ENCODE measurements around the gene KIAA1614.

Gene KIAA1614

DNA sequence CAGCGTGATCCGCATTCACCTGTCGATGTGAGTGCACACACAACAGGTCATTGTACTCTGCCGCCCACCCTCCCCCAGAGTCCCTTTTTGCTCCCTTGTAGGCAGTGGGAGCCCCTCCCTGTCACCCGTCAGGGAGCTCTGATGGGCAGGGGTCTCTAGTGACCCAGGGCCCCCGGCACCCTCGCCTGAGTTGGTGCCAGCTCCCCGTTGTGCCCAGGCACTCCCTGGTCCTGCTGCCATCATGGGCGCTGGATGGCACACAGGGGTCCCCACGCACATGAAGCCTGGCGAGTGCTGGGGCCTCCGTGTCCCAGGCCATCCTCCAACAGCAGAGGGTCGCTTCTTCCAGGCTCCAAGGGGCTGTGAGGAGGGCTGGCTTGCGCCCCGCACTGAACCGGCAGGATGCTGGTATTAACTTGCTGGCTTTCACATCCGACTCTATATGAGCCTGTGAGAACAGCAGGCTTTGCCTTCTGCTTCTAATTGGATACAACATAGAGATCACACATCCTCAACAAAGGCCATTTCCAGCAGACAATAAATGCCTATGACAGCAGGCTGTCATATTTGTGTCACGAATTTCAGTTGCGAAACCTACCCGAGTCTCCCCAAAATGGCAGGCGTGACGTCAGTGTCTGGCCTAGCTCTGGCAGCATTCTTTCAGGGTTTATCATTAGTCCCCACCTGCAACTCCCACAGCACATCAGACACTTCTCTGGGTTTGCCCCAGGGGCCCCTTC, 35.4 kb downstream of the KIAA1614 start:
- peaks cover 19% of the 10 kb centered on the region for H3K9me3 ChIP-seq
- H3K36me3 ChIP-seq: peaks cover 30% of the 10 kb centered on the region
- H3K27me3 ChIP-seq: peaks cover 11% of the 10 kb centered on the region
- H4K20me1 ChIP-seq: peaks cover 7% of the 10 kb centered on the region
- H3K4me1 ChIP-seq: peaks cover 49% of the 10 kb centered on the region
- no peak for TF ChIP-seq Cebpa-rat (IDR thresholded peaks at IDR 0.05)
- no peak overlapping the region for H3K4me3 ChIP-seq
- no peak overlapping the region; the same call in 1 of the 2 replicates for H3K9ac ChIP-seq
- peak overlapping the region; percentile 84 for H3K4me2 ChIP-seq
- H3K27ac ChIP-seq: 0 out of 2 replicates have a peak overlapping the region, but pooled peaks have one; percentile 61

GRCh38 chr1:180948641-180949615, 36.2 kb downstream of the KIAA1614 start:
- H3K27ac ChIP-seq: no peak overlapping the region
- no peak overlapping the region for H3K4me3 ChIP-seq
- peaks cover 20% of the 10 kb centered on the region for H3K27me3 ChIP-seq
- no peak overlapping the region for H3K9ac ChIP-seq
- H3K9me3 ChIP-seq: peaks cover 19% of the 10 kb centered on the region
- peaks cover 30% of the 10 kb centered on the region for H3K36me3 ChIP-seq
- TF ChIP-seq Cebpa-rat (IDR thresholded peaks at IDR 0.05): no peak
- H3K4me1 ChIP-seq: peaks cover 57% of the 10 kb centered on the region
- no peak overlapping the region for H3K4me2 ChIP-seq
- peaks cover 16% of the 10 kb centered on the region for H4K20me1 ChIP-seq

- Histone ChIP-seq H3K4me3 (no peak overlapping the region), H3K27ac (no peak overlapping the region), H3K4me1 (peaks cover 57% of the 10 kb centered on the region), H3K9ac (no peak overlapping the region), H4K20me1 (peaks cover 23% of the 10 kb centered on the region), H3K27me3 (peaks cover 27% of the 10 kb centered on the region), H3K9me3 (peaks cover 19% of the 10 kb centered on the region), H3K36me3 (peaks cover 31% of the 10 kb centered on the region), H3K4me2 (no peak overlapping the region)
- TF ChIP-seq Cebpa-rat (IDR thresholded peaks at IDR 0.05): no peak
Observed at GRCh38 chr1:180949616-180950000, 36.9 kb downstream of the KIAA1614 start.

GRCh38 chr1:180950321-180950720, 37.6 kb downstream of the KIAA1614 start:
- Histone ChIP-seq H3K4me1 (peaks cover 50% of the 10 kb centered on the region), H3K4me3 (no peak overlapping the region), H3K4me2 (no peak overlapping the region), H3K36me3 (peaks cover 35% of the 10 kb centered on the region), H3K9ac (no peak overlapping the region), H3K27me3 (peaks cover 34% of the 10 kb centered on the region), H3K9me3 (peaks cover 19% of the 10 kb centered on the region), H4K20me1 (peaks cover 30% of the 10 kb centered on the region), H3K27ac (no peak overlapping the region)
- no peak for TF ChIP-seq Cebpa-rat (IDR thresholded peaks at IDR 0.05)

- Histone ChIP-seq H3K27ac (no peak overlapping the region), H4K20me1 (peaks cover 39% of the 10 kb centered on the region), H3K9me3 (peaks cover 19% of the 10 kb centered on the region), H3K9ac (no peak overlapping the region), H3K27me3 (peaks cover 43% of the 10 kb centered on the region), H3K4me1 (peaks cover 40% of the 10 kb centered on the region), H3K4me2 (peak overlapping the region; percentile 14; the same call in 1 of the 2 replicates), H3K36me3 (peaks cover 41% of the 10 kb centered on the region), H3K4me3 (no peak overlapping the region)
- no peak for TF ChIP-seq Cebpa-rat (IDR thresholded peaks at IDR 0.05)
Observed at GRCh38 chr1:180951186-180951745, 38.6 kb downstream of the KIAA1614 start.

- Histone ChIP-seq H3K27ac (no peak overlapping the region), H3K9me3 (peaks cover 17% of the 10 kb centered on the region), H3K4me2 (peak overlapping the region; percentile 14; the same call in 1 of the 2 replicates), H3K36me3 (peaks cover 48% of the 10 kb centered on the region), H3K27me3 (peaks cover 47% of the 10 kb centered on the region), H4K20me1 (peaks cover 47% of the 10 kb centered on the region), H3K9ac (no peak overlapping the region), H3K4me1 (peaks cover 32% of the 10 kb centered on the region), H3K4me3 (no peak overlapping the region)
- no peak for TF ChIP-seq Cebpa-rat (IDR thresholded peaks at IDR 0.05)
Observed at GRCh38 chr1:180951836-180952656, 39.3 kb downstream of the KIAA1614 start.

- peaks cover 47% of the 10 kb centered on the region for H3K27me3 ChIP-seq
- peaks cover 11% of the 10 kb centered on the region for H3K9me3 ChIP-seq
- no peak for TF ChIP-seq Cebpa-rat (IDR thresholded peaks at IDR 0.05)
- H3K4me3 ChIP-seq: no peak overlapping the region
- H3K9ac ChIP-seq: no peak overlapping the region
- H3K4me1 ChIP-seq: peaks cover 26% of the 10 kb centered on the region
- no peak overlapping the region for H3K27ac ChIP-seq
- H4K20me1 ChIP-seq: peaks cover 53% of the 10 kb centered on the region
- peaks cover 52% of the 10 kb centered on the region for H3K36me3 ChIP-seq
- no peak overlapping the region for H3K4me2 ChIP-seq
Observed at GRCh38 chr1:180952657-180953013, 39.9 kb downstream of the KIAA1614 start.

DNA sequence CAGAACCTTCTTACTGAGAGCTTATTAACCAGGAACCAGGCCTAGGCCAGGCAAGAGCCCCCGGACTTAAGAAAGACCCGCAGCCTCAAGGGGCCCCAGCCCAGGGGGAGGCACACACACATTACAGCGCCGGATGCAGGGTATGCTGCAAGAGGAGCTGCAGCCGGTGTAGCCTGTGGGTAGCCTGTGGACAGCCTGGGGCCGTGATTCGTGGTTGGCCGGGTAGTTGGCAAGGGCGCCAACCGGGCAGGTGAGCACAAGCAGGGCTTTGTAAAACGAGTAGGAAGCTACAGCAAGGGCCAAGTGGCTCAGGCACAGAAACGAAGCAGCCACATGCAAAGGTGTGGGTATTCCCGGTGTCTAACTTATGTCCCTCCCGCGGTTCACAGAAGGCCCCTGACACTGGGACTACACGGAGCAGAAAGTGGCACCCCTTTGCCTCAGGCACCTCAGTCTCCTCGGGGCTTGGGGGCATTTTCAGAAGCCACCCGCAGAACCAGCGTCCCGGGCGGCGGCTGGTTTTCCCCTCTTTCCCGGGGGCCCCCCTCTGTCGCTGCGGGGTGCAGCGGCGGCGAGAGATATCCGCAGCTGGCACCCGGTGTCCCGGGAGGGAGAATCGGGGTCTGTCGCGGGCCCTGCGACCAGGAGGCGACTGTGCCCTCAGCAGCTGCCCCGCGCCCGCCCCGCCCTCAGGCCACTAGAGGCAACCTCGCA, 40.8 kb downstream of the KIAA1614 start:
- Histone ChIP-seq H3K9ac (peak overlapping the region; percentile 66), H3K4me2 (peak overlapping the region; percentile 88), H3K27ac (peak overlapping the region; percentile 44; the same call in 1 of the 2 replicates), H3K4me1 (peaks cover 21% of the 10 kb centered on the region), H4K20me1 (peaks cover 59% of the 10 kb centered on the region), H3K27me3 (peaks cover 47% of the 10 kb centered on the region), H3K36me3 (peaks cover 52% of the 10 kb centered on the region), H3K9me3 (peaks cover 3% of the 10 kb centered on the region; the same call in 1 of the 2 replicates), H3K4me3 (peak overlapping the region; percentile 65)
- TF ChIP-seq Cebpa-rat (IDR thresholded peaks at IDR 0.05): no peak
